OCI-LY7 (cell line): ENCODE data around the gene NDUFB4.

Source experiments
- CTCF ChIP-seq: fragments of 200-600 bp; sonication (generic); conservative IDR thresholded peaks from 2 replicates; pipeline ENCODE4 v1.5.1; 2014; ENCODE audit warnings: mild to moderate bottlenecking, antibody characterized with exemption, low read length, moderate library complexity, mixed read lengths
- EZH2phosphoT487 ChIP-seq: fragments of 200-600 bp; sonication (generic); IDR thresholded peaks from 2 replicates; pipeline ENCODE4 v1.6.1; 2018; ENCODE audit warnings: low read depth, borderline replicate concordance, mild to moderate bottlenecking, mixed run types, antibody characterized with exemption, low read length, moderate library complexity, mixed read lengths

- TF ChIP-seq CTCF = no peak
- no peak for TF ChIP-seq EZH2phosphoT487
Measured at GRCh38 chr3:120625159-120625586, 29.0 kb downstream of the NDUFB4 start.
